GM12875 (cell line): ENCODE results near the gene ELFN2.

ENCODE experiments used
- H3K4me3 ChIP-seq: one replicate; pipeline ENCODE4 v1.5.1; 2011; ENCODE audit warnings: low read depth, low read length, control low read depth
- TF ChIP-seq, protein P1 (sequence below): IDR thresholded peaks from 2 replicates; pipeline ENCODE4 v1.5.1; 2011; ENCODE audit warnings: low read depth, mild to moderate bottlenecking, control low read depth, inconsistent platforms, low read length, moderate library complexity, borderline replicate concordance; ENCODE audit not compliant: insufficient read depth

ELFN2 gene

DNA sequence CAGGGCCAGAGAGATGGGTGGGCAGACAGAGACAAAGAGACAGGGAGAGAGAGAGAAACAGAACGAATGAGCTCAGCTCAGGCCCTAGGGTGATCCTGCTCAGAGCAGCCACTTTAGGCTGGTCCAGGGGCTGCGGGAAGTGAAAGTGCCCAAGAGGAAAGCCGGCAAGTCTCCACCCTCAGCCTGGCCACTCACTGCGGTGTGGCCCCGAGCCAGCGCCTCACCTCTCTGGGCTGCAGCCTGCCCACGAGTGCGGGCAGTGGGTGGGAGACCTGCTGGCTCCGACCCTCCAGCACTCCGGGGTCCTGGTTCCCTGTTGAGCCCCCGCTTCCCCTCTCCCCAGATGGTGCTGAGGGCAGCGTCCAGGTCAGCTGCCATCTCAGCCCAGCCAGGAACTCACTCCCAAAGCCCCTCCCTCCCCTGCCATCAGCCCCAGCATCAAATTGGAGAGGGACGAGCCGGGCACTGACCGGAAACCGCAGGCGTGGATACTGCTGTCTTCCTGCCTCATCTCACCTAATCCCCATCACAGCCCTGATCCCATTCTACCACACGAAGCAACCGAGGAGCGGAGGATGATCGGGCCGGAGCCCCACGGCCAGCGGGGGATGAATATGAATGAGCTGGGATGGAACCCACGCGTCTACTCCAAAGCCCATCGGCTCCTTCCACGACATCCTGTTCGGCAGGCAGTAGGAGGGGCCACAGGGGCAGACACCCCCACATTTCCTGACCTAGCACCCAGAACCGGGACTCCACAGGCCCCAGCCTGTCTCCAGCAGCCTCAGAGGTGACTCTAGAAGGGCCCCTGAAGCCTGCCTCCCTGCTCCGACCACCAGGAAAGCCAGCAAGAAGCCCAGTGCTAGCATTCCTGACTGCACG lies 16.9 kb downstream of the ELFN2 start:
- TF ChIP-seq, protein P1, sequence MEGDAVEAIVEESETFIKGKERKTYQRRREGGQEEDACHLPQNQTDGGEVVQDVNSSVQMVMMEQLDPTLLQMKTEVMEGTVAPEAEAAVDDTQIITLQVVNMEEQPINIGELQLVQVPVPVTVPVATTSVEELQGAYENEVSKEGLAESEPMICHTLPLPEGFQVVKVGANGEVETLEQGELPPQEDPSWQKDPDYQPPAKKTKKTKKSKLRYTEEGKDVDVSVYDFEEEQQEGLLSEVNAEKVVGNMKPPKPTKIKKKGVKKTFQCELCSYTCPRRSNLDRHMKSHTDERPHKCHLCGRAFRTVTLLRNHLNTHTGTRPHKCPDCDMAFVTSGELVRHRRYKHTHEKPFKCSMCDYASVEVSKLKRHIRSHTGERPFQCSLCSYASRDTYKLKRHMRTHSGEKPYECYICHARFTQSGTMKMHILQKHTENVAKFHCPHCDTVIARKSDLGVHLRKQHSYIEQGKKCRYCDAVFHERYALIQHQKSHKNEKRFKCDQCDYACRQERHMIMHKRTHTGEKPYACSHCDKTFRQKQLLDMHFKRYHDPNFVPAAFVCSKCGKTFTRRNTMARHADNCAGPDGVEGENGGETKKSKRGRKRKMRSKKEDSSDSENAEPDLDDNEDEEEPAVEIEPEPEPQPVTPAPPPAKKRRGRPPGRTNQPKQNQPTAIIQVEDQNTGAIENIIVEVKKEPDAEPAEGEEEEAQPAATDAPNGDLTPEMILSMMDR = no peak
- H3K4me3 ChIP-seq = no peak overlapping the region

DNA sequence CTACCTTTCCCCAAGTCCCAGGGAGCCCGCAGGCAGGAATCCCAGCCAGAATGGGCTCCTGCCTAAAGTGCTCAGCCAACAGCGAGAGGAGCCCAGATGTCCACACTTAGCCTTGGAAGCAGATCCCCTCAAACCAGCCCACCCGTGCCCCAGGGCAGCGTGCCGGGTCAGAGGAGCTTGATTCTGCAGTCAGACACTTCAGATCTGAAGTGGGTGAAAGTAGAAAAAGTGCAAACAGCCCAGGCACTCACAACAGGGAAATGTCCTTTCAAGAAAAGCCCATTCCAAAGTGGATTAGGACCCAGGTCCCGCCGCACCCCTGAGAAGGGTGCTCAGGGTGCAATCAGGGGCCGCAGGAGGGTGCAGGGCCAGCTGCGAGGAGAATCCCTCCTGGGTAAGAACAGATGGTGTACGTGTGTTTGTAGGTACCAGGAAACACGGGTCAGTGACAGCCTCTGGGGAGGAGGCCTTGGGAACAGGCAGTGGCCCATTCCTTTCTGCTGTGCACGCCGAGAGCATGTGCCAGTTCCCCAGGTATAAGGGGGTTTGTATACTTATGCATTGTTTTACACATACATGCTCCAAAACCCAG lies 17.7 kb downstream of the ELFN2 start:
- TF ChIP-seq, protein P1 = no peak
- H3K4me3 ChIP-seq = no peak overlapping the region

DNA sequence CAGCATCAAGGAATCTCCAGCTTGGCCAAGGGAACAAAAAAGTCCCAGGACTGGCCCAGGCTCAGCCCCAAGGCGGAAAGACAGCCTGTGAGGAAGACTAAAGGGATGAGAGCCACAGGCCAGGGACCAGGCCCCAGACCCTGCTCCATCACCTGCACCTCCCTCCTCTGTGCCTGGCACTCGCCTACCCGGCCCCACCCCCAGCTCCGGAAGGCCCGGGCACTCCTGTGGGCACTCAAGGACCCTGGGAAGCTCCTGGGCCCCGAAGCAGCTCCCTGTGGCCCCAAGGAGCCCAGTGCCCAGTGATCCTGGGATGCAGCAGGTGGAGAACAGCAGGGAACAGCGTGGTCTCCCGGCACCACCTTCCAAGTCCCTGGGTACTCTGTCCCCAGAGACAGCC lies 18.2 kb downstream of the ELFN2 start:
- TF ChIP-seq, protein P1 = no peak
- H3K4me3 ChIP-seq = no peak overlapping the region

DNA sequence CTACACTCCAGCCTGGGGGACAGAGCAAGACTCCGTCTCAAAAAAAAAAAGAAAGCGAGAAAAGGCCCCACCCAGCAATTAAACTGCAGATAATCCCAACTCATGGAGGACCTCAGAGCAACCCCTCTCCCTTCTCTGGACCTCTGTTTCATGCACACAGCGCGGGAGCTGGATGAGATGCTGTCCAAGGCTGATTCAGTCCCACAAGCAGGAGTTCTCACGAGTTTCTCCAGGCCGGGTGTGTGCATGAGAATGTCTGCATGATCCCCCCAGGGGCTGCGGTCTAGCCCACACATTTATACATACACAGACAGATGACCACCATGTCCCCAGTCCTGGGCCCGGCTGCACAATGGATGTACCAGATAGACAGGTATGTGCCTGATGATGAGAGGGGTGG lies 19.4 kb downstream of the ELFN2 start:
- no peak overlapping the region for H3K4me3 ChIP-seq
- TF ChIP-seq, protein P1 = no peak

DNA sequence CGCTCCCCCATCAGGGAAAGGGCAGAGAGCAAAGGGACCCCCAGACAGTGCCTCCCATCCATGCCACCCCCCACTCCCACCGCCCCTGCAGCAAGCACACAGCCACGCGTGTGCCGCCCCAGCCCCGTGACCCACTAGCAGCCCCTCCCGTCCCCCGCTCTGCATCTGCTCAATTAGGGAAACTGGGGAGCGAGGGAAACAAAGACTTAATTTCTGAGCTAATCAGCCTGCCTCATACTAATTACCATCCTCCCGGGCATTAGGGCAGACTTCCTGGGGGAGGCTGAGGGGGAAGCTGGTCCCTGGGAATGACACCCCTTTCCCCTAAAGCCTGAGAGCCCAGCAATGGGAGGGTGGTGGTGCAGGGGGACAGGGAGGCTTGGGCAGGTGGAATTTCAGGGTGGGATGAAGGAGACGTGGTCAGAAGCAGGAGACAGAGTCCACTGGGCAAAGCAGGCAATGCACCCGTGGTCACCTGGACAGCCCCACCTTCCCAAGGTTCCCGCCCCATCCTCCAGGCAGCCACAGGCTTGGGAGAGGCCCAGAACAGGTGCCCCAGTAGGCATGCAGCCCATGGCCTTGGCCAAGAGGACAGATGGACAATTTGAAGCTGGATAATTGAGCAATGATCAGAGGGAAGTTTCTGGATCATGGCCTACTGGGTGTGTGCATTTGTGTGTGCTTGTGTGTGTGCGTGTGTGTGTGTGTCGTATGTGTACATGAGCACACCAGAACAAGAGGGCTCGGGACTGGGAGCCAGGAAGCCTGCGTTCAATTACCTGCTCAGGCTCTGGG lies 20.6 kb downstream of the ELFN2 start:
- no peak overlapping the region for H3K4me3 ChIP-seq
- TF ChIP-seq, protein P1 = no peak

DNA sequence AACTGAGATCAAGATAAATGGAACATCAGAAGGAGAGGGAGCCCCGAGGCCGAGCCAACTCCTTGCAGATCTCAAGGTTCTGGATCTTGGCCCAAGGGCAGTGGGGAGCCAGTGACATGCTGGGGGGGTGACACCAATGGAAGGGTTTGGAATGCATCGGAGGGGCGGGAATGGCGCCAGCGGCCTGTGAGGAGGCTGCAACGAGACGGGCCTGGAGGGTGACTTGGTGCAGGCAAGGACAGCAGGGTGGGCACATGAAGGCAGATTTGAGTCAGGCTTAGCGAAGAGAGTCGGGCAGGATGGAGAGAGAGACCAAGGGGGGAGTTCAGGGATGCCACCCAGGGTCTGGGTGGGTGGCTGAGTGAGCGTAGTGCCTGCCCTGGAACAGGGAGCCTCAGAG lies 23.2 kb downstream of the ELFN2 start:
- TF ChIP-seq, protein P1 = no peak

More for the DNA sequence above, 23.2 kb downstream of the ELFN2 start:
- no peak overlapping the region for H3K4me3 ChIP-seq
